K562 (cell line): ENCODE measurements around the gene KCNJ2. TPM values are rescaled to one million over a fixed set of nuclear protein-coding genes. Genes with fewer than 3 reads are reported as not detected.

Source experiments
- ATAC-seq: fragments of 200-7000 bp; cut with Tn5 transposase; 3 replicates; pipeline ENCODE4 v1.9.1; 2020; ENCODE audit warnings: moderate library complexity
- BruUV-seq: library from RNA; stranded (reverse); fragments of 400-500 nt; replicated peaks from 2 replicates; lab custom pipeline; 2021; lab: Mats Ljungman, UMichigan
- CTCF ChIA-PET: fragments of 300-600 bp; formaldehyde crosslinking; extraction: SDS; loops from one replicate; lab custom pipeline; 2021; ENCODE audit warnings: low intra/inter-chr PET ratio; lab: Yijun Ruan, JAX
- POLR2A ChIA-PET: fragments of 300-600, 350-650 bp; sonication (Branson Sonifier 250); formaldehyde crosslinking; extraction: SDS; loops from one replicate; lab custom pipeline; 2021; ENCODE audit warnings: antibody characterized with exemption, inconsistent platforms; lab: Yijun Ruan, JAX
- DNase-seq, 4 experiments: peaks; one replicate each; pipeline versions ENCODE4 v3.0.0 to v3.0.0-alpha.2; 2011 to 2018; ENCODE audit warnings: low spot score in 3 of 4, mixed read lengths in 3 of 4; ENCODE audit errors: extremely low read depth in 1 of 4
- FAIRE-seq: peaks from 2 replicates; lab custom pipeline; 2011; peaks lifted over from hg19 to GRCh38; lab: Jason Lieb, UNC
- H2AFZ ChIP-seq: 2 replicates; pipeline ENCODE4 v1.6.0; 2011; ENCODE audit warnings: low read depth, low read length, control low read depth, inconsistent platforms
- H3K27ac ChIP-seq: fragments of 200-600 bp; 3 replicates; pipeline ENCODE4 v1.8.0; 2011; ENCODE audit warnings: low read depth, mild to moderate bottlenecking, control low read depth, inconsistent platforms, low read length, moderate library complexity, mixed read lengths; ENCODE audit errors: extremely low read depth
- H3K27me3 ChIP-seq, 2 experiments: fragments of 300-600 bp in 1 of 2; 2 replicates in 1 of 2; 3 replicates in 1 of 2; pipeline versions ENCODE4 v1.6.0 to v1.8.0; 2011; ENCODE audit warnings: inconsistent platforms in 2 of 2, low read length in 2 of 2, mild to moderate bottlenecking in 1 of 2, mixed read lengths in 1 of 2, moderate library complexity in 1 of 2; ENCODE audit not compliant: control insufficient read depth in 2 of 2, insufficient read depth in 2 of 2
- H3K36me3 ChIP-seq: fragments of 300-600 bp; 3 replicates; pipeline ENCODE4 v1.8.0; 2011; ENCODE audit warnings: mild to moderate bottlenecking, low read length, inconsistent platforms; ENCODE audit not compliant: control insufficient read depth, insufficient read depth
- H3K4me1 ChIP-seq, 2 experiments: fragments of 200-600 bp in 1 of 2; replicated peaks in 1 of 2; 2 replicates in 1 of 2; 3 replicates in 1 of 2; pipeline versions ENCODE4 v1.5.1 to v1.8.0; 2011; ENCODE audit warnings: inconsistent platforms in 2 of 2, low read length in 2 of 2, mild to moderate bottlenecking in 1 of 2, mixed read lengths in 1 of 2, moderate library complexity in 1 of 2; ENCODE audit not compliant: control insufficient read depth in 2 of 2, insufficient read depth in 2 of 2
- H3K4me2 ChIP-seq: 2 replicates; pipeline ENCODE4 v1.6.1; 2011; ENCODE audit warnings: low read length, control low read depth, inconsistent platforms, mixed read lengths; ENCODE audit not compliant: insufficient read depth
- H3K4me3 ChIP-seq: fragments of 200-600 bp; sonication (generic), shearing (Covaris generic); 2 replicates; pipeline ENCODE4 v1.5.1; 2016; ENCODE audit warnings: control low read depth, inconsistent platforms
- H3K79me2 ChIP-seq: fragments of 200-600 bp; 3 replicates; pipeline ENCODE4 v1.8.0; 2011; ENCODE audit warnings: low read length, inconsistent platforms; ENCODE audit not compliant: control insufficient read depth, insufficient read depth
- H3K9ac ChIP-seq, 2 experiments: 2 replicates each; pipeline versions ENCODE4 v1.6.0 to v1.6.1; 2011; ENCODE audit warnings: low read depth in 2 of 2, low read length in 2 of 2, control low read depth in 1 of 2, inconsistent platforms in 1 of 2, mild to moderate bottlenecking in 1 of 2, mixed read lengths in 1 of 2; ENCODE audit not compliant: insufficient read depth in 1 of 2
- H3K9me1 ChIP-seq: one replicate; pipeline ENCODE4 v1.6.0; 2011; ENCODE audit warnings: inconsistent platforms, mild to moderate bottlenecking, low read length, moderate library complexity; ENCODE audit not compliant: control insufficient read depth, insufficient read depth
- H3K9me3 ChIP-seq: replicated peaks from 2 replicates; pipeline ENCODE4 v1.5.1; 2011; ENCODE audit warnings: low read depth, low read length, inconsistent platforms; ENCODE audit not compliant: control insufficient read depth, insufficient read depth
- H4K20me1 ChIP-seq: replicated peaks from 2 replicates; pipeline ENCODE4 v1.6.1; 2011; ENCODE audit warnings: low read length, inconsistent platforms, mixed read lengths; ENCODE audit not compliant: control insufficient read depth, insufficient read depth
- CBX8 ChIP-seq: fragments of 200-600 bp; sonication (generic); IDR thresholded peaks from 2 replicates; pipeline ENCODE4 v1.6.1; 2012; ENCODE audit warnings: borderline replicate concordance, mixed run types, low read depth, mild to moderate bottlenecking, moderate library complexity, mixed read lengths, low read length, control low read depth, inconsistent platforms; ENCODE audit not compliant: poor library complexity, severe bottlenecking; ENCODE audit errors: extremely low read depth
- FOXP1 ChIP-seq: sonication (generic); formaldehyde crosslinking; IDR thresholded peaks from 2 replicates; pipeline ENCODE4 v1.8.0; 2022; ENCODE audit warnings: mild to moderate bottlenecking, missing genetic modification reagents
- HOMEZ ChIP-seq: fragments of 250-450 bp; sonication (Bioruptor Pico); IDR thresholded peaks from 2 replicates; pipeline ENCODE4 v1.4.0; 2020; ENCODE audit warnings: mild to moderate bottlenecking, moderate library complexity
- U2AF1 ChIP-seq: fragments of 200-400 bp; formaldehyde crosslinking; optimal IDR thresholded peaks from 2 replicates; pipeline ENCODE3; 2017; ENCODE audit warnings: mild to moderate bottlenecking, low read depth, low read length, moderate library complexity
- WGBS: fragments of 100-300 bp; shearing (Covaris generic); methylation state at CpG from one replicate; pipeline ENCODE4 v1.1.6; 2016; ENCODE audit warnings: low coverage, mixed read lengths; ENCODE audit not compliant: insufficient coverage; ENCODE audit errors: missing lambda C conversion rate; 5-methylcytosine and 5-hydroxymethylcytosine counted together
- in situ Hi-C: fragments of 300-500 bp; cut with MboI; formaldehyde crosslinking; loops from 4 replicates; pipeline ENCODE4 v1.15.0; 2018; ENCODE audit warnings: inconsistent platforms, mixed read lengths
- intact Hi-C: fragments of 100-400 bp; cut with micrococcal nuclease; formaldehyde crosslinking; loops from 2 replicates; pipeline ENCODE4 v1.14.2; 2022
- polyA plus RNA-seq, 8 experiments: library from polyadenylated mRNA; depleted of rRNA in 4 of 8; stranded (reverse) in 5 of 8; unstranded in 3 of 8; fragments of >200 nt; fragmentation: Nextera tagmentation in 2 of 8; fragmentation: Illumina TruSeq in 1 of 8; extraction: Ambion mirVana in 2 of 8; extraction: Trizol in 1 of 8; gene quantifications; 2 replicates each; pipeline versions ENCODE4 v1.2.1 to v1.2.3, GENCODE V29; 2011 to 2014; ENCODE audit warnings: inconsistent platforms in 1 of 8, missing spikeins in 1 of 8
- total RNA-seq, 7 experiments: library from RNA; depleted of rRNA in 6 of 7; stranded (reverse); fragments of >200 nt in 6 of 7; fragmentation: Illumina TruSeq in 2 of 7; extraction: Trizol in 2 of 7; gene quantifications; 2 replicates each; pipeline versions ENCODE4 v1.2.1 to v1.2.3, GENCODE V29; 2011 to 2021; ENCODE audit warnings: low replicate concordance in 1 of 7

The KCNJ2 gene
- total and polyA plus RNA-seq, 9 of the 15 experiments (the other 6 are each of a cell fraction or from before 2014, with no cell fraction given), result not detected

GRCh38 chr17:70215656-70216055 lies 46.3 kb downstream of the KCNJ2 start:
- no peak for FAIRE-seq
- no peaks in the 10 kb centered on the region for H3K9me3 ChIP-seq
- intact Hi-C loops, result no loop called here

More at GRCh38 chr17:70215656-70216055, 46.3 kb downstream of the KCNJ2 start:
- no peak overlapping the region for H3K27ac ChIP-seq
- no peaks in the 10 kb centered on the region for H3K9me1 ChIP-seq
- 0% methylated on average over 4 of the region's 4 CpGs for WGBS
- TF ChIP-seq U2AF1, result no peak
- no peak for TF ChIP-seq CBX8
- TF ChIP-seq HOMEZ (CRISPR knock-in tag), result no peak
- TF ChIP-seq FOXP1 (CRISPR knock-in tag), result no peak
- TF ChIP-seq, all 486 proteins: peak for 0
- Histone ChIP-seq H2AFZ (no peak overlapping the region), H3K36me3 (no peaks in the 10 kb centered on the region), H3K27me3 (no peaks in the 10 kb centered on the region), H4K20me1 (no peaks in the 10 kb centered on the region), H3K4me1 (no peaks in the 10 kb centered on the region), H3K9ac (no peak overlapping the region), H3K4me3 (no peak overlapping the region), H3K79me2 (no peaks in the 10 kb centered on the region), H3K4me2 (no peak overlapping the region)
- BruUV-seq, result no TSS peak
- in situ Hi-C loops, result no loop called here
- POLR2A ChIA-PET, result no interaction called here
- no peak for DNase-seq
- CTCF ChIA-PET, result no interaction called here
- no peak for ATAC-seq
